HCT116 (cell line): Measurements from ENCODE around the gene TRPM3. TPM values are rescaled to one million over a fixed set of nuclear protein-coding genes. Genes with fewer than 3 reads are reported as not detected.

ENCODE experiments used
- ATAC-seq: fragments of 200-7000 bp; cut with Tn5 transposase; 2 replicates; pipeline ENCODE4 v1.9.1; 2020; ENCODE audit warnings: mild to moderate bottlenecking, moderate library complexity
- BruUV-seq: library from RNA; stranded (reverse); fragments of 400-500 nt; replicated peaks from 2 replicates; lab custom pipeline; 2021; lab: Mats Ljungman, UMichigan
- CTCF ChIA-PET: fragments of 300-600 bp; sonication (Branson Sonifier 250); formaldehyde crosslinking; loops from one replicate; lab custom pipeline; 2021; ENCODE audit warnings: antibody characterized with exemption; lab: Charles Lee
- POLR2A ChIA-PET: fragments of 300-600, 350-600 bp; sonication (Branson Sonifier 250); formaldehyde crosslinking; loops from one replicate; lab custom pipeline; 2021; ENCODE audit warnings: antibody characterized with exemption; lab: Charles Lee
- RAD21 ChIA-PET, 2 experiments: fragments of 300-600 bp; sonication (Branson Sonifier 250); formaldehyde crosslinking; loops; one replicate each; lab custom pipeline; 2023; ENCODE audit warnings: low total read pairs in 2 of 2; ENCODE audit not compliant: uncharacterized antibody in 2 of 2, unreplicated experiment in 2 of 2, low non-redundant PET in 1 of 2; lab: Charles Lee
- DNase-seq: peaks from one replicate; pipeline ENCODE4 v3.0.0-alpha.2; 2010; ENCODE audit warnings: low read depth, low spot score
- H2AFZ ChIP-seq: fragments of 200-600 bp; shearing (Covaris generic), sonication (generic); 2 replicates; pipeline ENCODE4 v1.6.1; 2017; ENCODE audit warnings: low read depth, mixed run types, mixed read lengths, antibody characterized with exemption, low read length; ENCODE audit not compliant: poor library complexity, severe bottlenecking
- H3K27ac ChIP-seq: 2 replicates; pipeline ENCODE4 v1.5.1; 2012; ENCODE audit warnings: low read depth, low read length
- H3K27me3 ChIP-seq: fragments of 200-600 bp; sonication (generic); 2 replicates; pipeline ENCODE4 v1.6.1; 2016; ENCODE audit warnings: mixed run types, low read length, mixed read lengths; ENCODE audit not compliant: insufficient read depth
- H3K36me3 ChIP-seq, 2 experiments: fragments of 200-500 bp in 1 of 2; fragments of 200-600 bp in 1 of 2; sonication (Bioruptor generic) in 1 of 2; sonication (generic) in 1 of 2; 2 replicates each; pipeline versions ENCODE4 v1.5.1 to v1.6.1; 2014 to 2016; ENCODE audit warnings: low read length in 2 of 2, inconsistent platforms in 1 of 2, mixed read lengths in 1 of 2, mixed run types in 1 of 2; ENCODE audit not compliant: insufficient read depth in 2 of 2, control insufficient read depth in 1 of 2
- H3K4me1 ChIP-seq, 2 experiments: fragments of 200-600 bp in 1 of 2; sonication (generic) in 1 of 2; 2 replicates each; pipeline versions ENCODE4 v1.5.1 to v1.6.1; 2012 to 2017; ENCODE audit warnings: low read length in 2 of 2, inconsistent platforms in 1 of 2, mild to moderate bottlenecking in 1 of 2, mixed read lengths in 1 of 2, mixed run types in 1 of 2, moderate library complexity in 1 of 2; ENCODE audit not compliant: insufficient read depth in 2 of 2, control insufficient read depth in 1 of 2
- H3K4me2 ChIP-seq: fragments of 200-600 bp; sonication (generic); 2 replicates; pipeline ENCODE4 v1.6.1; 2017; ENCODE audit warnings: mixed run types, low read length, mixed read lengths
- H3K4me3 ChIP-seq, 2 experiments: fragments of 200-600 bp in 1 of 2; sonication (generic) in 1 of 2; replicated peaks in 1 of 2; 2 replicates each; pipeline ENCODE4 v1.5.1; 2011 to 2016; ENCODE audit warnings: low read length in 2 of 2, control low read depth in 1 of 2, low read depth in 1 of 2, mild to moderate bottlenecking in 1 of 2, mixed read lengths in 1 of 2, mixed run types in 1 of 2
- H3K79me2 ChIP-seq: fragments of 200-600 bp; sonication (generic); 2 replicates; pipeline ENCODE4 v1.6.1; 2017; ENCODE audit warnings: mild to moderate bottlenecking, mixed run types, low read length, moderate library complexity, mixed read lengths; ENCODE audit not compliant: insufficient read depth
- H3K9ac ChIP-seq: fragments of 200-600 bp; sonication (generic); 2 replicates; pipeline ENCODE4 v1.6.1; 2016; ENCODE audit warnings: low read length, mixed read lengths
- H3K9me2 ChIP-seq: fragments of 200-600 bp; sonication (generic), shearing (Covaris generic); 2 replicates; pipeline ENCODE4 v1.6.1; 2017; ENCODE audit warnings: mixed run types, mild to moderate bottlenecking, moderate library complexity; ENCODE audit not compliant: insufficient read depth
- H3K9me3 ChIP-seq, 2 experiments: fragments of 200-500 bp in 1 of 2; fragments of 200-600 bp in 1 of 2; sonication (Bioruptor generic) in 1 of 2; sonication (generic) in 1 of 2; 2 replicates each; pipeline ENCODE4 v1.6.1; 2014 to 2017; ENCODE audit warnings: low read length in 2 of 2, mixed read lengths in 2 of 2, inconsistent platforms in 1 of 2, low read depth in 1 of 2, mild to moderate bottlenecking in 1 of 2, mixed run types in 1 of 2, moderate library complexity in 1 of 2; ENCODE audit not compliant: control insufficient read depth in 1 of 2, insufficient read depth in 1 of 2
- H4K20me1 ChIP-seq: fragments of 200-600 bp; sonication (generic), shearing (Covaris generic); 2 replicates; pipeline ENCODE4 v1.6.1; 2017; ENCODE audit warnings: mixed run types, mild to moderate bottlenecking, moderate library complexity; ENCODE audit not compliant: insufficient read depth
- CBX3 ChIP-seq: IDR thresholded peaks from 2 replicates; pipeline ENCODE4 v1.6.1; 2012; ENCODE audit warnings: low read depth
- CEBPB ChIP-seq: IDR thresholded peaks from 2 replicates; pipeline ENCODE4 v1.6.1; 2012; ENCODE audit warnings: low read depth
- ELF1 ChIP-seq: IDR thresholded peaks from 2 replicates; pipeline ENCODE4 v1.6.1; 2012; ENCODE audit warnings: low read depth, borderline replicate concordance
- POLR2A ChIP-seq: IDR thresholded peaks from 2 replicates; pipeline ENCODE4 v1.7.0; 2011; ENCODE audit warnings: borderline replicate concordance; ENCODE audit not compliant: insufficient read depth, insufficient read length; ENCODE audit errors: extremely low read depth
- SIN3A ChIP-seq: IDR thresholded peaks from 2 replicates; pipeline ENCODE4 v1.6.1; 2012; ENCODE audit warnings: low read depth
- YY1 ChIP-seq: IDR thresholded peaks from 2 replicates; pipeline ENCODE4 v1.6.1; 2011; ENCODE audit warnings: low read length, low read depth, moderate library complexity, mild to moderate bottlenecking; ENCODE audit not compliant: insufficient replicate concordance; ENCODE audit errors: extremely low read depth
- ZNF274 ChIP-seq: fragments of 200-500 bp; sonication (Bioruptor generic); IDR thresholded peaks from 2 replicates; pipeline ENCODE4 v1.6.1; 2014; ENCODE audit warnings: mild to moderate bottlenecking, low read depth, low read length, inconsistent platforms
- intact Hi-C: fragments of 100-400 bp; cut with micrococcal nuclease; formaldehyde crosslinking; loops from 2 replicates; pipeline ENCODE4 v1.10.0; 2022
- total RNA-seq: library from RNA; stranded (reverse); gene quantifications from one replicate; pipeline ENCODE4 v1.2.1, GENCODE V29; 2021; ENCODE audit not compliant: unreplicated experiment
- TF ChIP-seq, protein P1 (sequence below), 3 experiments: fragments of 200-600 bp in 1 of 3; sonication (generic) in 1 of 3; IDR thresholded peaks in 2 of 3; conservative IDR thresholded peaks in 1 of 3; 2 replicates each; pipeline ENCODE4 v1.5.1; 2012 to 2017; ENCODE audit warnings: low read depth in 2 of 3, low read length in 2 of 3, antibody characterized with exemption in 1 of 3, borderline replicate concordance in 1 of 3, control low read depth in 1 of 3, mild to moderate bottlenecking in 1 of 3, mixed read lengths in 1 of 3, mixed run types in 1 of 3, moderate library complexity in 1 of 3; ENCODE audit not compliant: insufficient read depth in 1 of 3
- TF ChIP-seq, protein P2 (sequence below): IDR thresholded peaks from 2 replicates; pipeline ENCODE4 v1.6.1; 2012; ENCODE audit warnings: low read depth
- TF ChIP-seq, protein P3 (sequence below): IDR thresholded peaks from 2 replicates; pipeline ENCODE4 v1.6.1; 2011; ENCODE audit warnings: mild to moderate bottlenecking, low read length, moderate library complexity; ENCODE audit not compliant: insufficient replicate concordance; ENCODE audit errors: extremely low read depth

Gene TRPM3
- total RNA-seq, 1 experiment from 2014 or later = not detected

- H3K9me2 ChIP-seq = no peaks in the 10 kb centered on the region
- H3K36me3 ChIP-seq = no peaks in the 10 kb centered on the region
- no peaks in the 10 kb centered on the region for H4K20me1 ChIP-seq
- H3K9me3 ChIP-seq = no peaks in the 10 kb centered on the region
- TF ChIP-seq, protein P1, sequence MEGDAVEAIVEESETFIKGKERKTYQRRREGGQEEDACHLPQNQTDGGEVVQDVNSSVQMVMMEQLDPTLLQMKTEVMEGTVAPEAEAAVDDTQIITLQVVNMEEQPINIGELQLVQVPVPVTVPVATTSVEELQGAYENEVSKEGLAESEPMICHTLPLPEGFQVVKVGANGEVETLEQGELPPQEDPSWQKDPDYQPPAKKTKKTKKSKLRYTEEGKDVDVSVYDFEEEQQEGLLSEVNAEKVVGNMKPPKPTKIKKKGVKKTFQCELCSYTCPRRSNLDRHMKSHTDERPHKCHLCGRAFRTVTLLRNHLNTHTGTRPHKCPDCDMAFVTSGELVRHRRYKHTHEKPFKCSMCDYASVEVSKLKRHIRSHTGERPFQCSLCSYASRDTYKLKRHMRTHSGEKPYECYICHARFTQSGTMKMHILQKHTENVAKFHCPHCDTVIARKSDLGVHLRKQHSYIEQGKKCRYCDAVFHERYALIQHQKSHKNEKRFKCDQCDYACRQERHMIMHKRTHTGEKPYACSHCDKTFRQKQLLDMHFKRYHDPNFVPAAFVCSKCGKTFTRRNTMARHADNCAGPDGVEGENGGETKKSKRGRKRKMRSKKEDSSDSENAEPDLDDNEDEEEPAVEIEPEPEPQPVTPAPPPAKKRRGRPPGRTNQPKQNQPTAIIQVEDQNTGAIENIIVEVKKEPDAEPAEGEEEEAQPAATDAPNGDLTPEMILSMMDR (IDR thresholded peaks at IDR 0.05 in 2 of 3, conservative IDR thresholded peaks at IDR 0.05 in 1 of 3; ENCODE audit: borderline replicate concordance in 1 of 3, insufficient read depth in 1 of 3, low read depth in 2 of 3, low read length in 2 of 3) = no peak
- TF ChIP-seq, protein P2, sequence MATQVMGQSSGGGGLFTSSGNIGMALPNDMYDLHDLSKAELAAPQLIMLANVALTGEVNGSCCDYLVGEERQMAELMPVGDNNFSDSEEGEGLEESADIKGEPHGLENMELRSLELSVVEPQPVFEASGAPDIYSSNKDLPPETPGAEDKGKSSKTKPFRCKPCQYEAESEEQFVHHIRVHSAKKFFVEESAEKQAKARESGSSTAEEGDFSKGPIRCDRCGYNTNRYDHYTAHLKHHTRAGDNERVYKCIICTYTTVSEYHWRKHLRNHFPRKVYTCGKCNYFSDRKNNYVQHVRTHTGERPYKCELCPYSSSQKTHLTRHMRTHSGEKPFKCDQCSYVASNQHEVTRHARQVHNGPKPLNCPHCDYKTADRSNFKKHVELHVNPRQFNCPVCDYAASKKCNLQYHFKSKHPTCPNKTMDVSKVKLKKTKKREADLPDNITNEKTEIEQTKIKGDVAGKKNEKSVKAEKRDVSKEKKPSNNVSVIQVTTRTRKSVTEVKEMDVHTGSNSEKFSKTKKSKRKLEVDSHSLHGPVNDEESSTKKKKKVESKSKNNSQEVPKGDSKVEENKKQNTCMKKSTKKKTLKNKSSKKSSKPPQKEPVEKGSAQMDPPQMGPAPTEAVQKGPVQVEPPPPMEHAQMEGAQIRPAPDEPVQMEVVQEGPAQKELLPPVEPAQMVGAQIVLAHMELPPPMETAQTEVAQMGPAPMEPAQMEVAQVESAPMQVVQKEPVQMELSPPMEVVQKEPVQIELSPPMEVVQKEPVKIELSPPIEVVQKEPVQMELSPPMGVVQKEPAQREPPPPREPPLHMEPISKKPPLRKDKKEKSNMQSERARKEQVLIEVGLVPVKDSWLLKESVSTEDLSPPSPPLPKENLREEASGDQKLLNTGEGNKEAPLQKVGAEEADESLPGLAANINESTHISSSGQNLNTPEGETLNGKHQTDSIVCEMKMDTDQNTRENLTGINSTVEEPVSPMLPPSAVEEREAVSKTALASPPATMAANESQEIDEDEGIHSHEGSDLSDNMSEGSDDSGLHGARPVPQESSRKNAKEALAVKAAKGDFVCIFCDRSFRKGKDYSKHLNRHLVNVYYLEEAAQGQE = no peak
- BruUV-seq = no TSS peak
- no peak for ATAC-seq
- no peak overlapping the region for H3K4me2 ChIP-seq
- intact Hi-C loops = no loop called here
- no peak for DNase-seq
- H3K79me2 ChIP-seq = no peaks in the 10 kb centered on the region
- no peak overlapping the region for H2AFZ ChIP-seq
- RAD21 ChIA-PET = no interaction called here
- H3K9ac ChIP-seq = no peak overlapping the region
- H3K27ac ChIP-seq = no peak overlapping the region
- H3K4me3 ChIP-seq = no peak overlapping the region
- H3K27me3 ChIP-seq = peaks cover 44% of the 10 kb centered on the region
- POLR2A ChIA-PET = no interaction called here
- no peaks in the 10 kb centered on the region for H3K4me1 ChIP-seq
- CTCF ChIA-PET = no interaction called here
Measured at GRCh38 chr9:70941191-70941590, 180.2 kb downstream of the TRPM3 start.

DNA sequence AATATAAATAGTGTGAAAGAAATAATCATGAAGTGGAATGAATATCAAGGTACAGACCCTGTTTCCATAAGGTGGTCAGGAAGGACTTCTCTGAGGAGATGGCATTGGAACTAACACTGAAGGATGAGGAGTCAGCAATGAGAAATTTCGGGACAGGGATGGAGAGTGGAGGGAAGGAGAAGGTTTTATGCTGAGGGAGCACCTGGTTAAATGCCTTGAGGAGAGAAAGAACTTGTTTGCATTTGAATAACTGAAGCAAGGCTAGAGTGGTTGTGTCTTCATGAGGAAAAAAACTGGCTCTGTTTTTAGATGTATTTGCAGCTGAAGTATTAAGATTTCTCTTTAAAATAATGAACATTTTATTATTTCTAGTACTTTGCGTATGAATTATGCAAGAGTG is 180.8 kb downstream of the TRPM3 start:
- ATAC-seq = no peak
- Histone ChIP-seq H3K27ac (no peak overlapping the region), H3K4me2 (no peak overlapping the region), H3K4me1 (no peaks in the 10 kb centered on the region), H3K79me2 (no peaks in the 10 kb centered on the region), H3K27me3 (peaks cover 40% of the 10 kb centered on the region), H3K9me3 (no peaks in the 10 kb centered on the region), H3K36me3 (no peaks in the 10 kb centered on the region), H2AFZ (no peak overlapping the region), H3K9me2 (no peaks in the 10 kb centered on the region), H4K20me1 (no peaks in the 10 kb centered on the region), H3K9ac (no peak overlapping the region), H3K4me3 (no peak overlapping the region)
- intact Hi-C loops = no loop called here
- ChIA-PET RAD21 (no interaction called here), CTCF (no interaction called here), POLR2A (no interaction called here)
- DNase-seq = no peak
- no TSS peak for BruUV-seq
- TF ChIP-seq, protein P3, sequence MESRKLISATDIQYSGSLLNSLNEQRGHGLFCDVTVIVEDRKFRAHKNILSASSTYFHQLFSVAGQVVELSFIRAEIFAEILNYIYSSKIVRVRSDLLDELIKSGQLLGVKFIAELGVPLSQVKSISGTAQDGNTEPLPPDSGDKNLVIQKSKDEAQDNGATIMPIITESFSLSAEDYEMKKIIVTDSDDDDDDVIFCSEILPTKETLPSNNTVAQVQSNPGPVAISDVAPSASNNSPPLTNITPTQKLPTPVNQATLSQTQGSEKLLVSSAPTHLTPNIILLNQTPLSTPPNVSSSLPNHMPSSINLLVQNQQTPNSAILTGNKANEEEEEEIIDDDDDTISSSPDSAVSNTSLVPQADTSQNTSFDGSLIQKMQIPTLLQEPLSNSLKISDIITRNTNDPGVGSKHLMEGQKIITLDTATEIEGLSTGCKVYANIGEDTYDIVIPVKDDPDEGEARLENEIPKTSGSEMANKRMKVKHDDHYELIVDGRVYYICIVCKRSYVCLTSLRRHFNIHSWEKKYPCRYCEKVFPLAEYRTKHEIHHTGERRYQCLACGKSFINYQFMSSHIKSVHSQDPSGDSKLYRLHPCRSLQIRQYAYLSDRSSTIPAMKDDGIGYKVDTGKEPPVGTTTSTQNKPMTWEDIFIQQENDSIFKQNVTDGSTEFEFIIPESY = no peak
- no peak for TF ChIP-seq CEBPB
- no peak for TF ChIP-seq CBX3
- TF ChIP-seq YY1 = no peak
- TF ChIP-seq SIN3A = no peak
- no peak for TF ChIP-seq POLR2A
- TF ChIP-seq ZNF274 = no peak
- TF ChIP-seq ELF1 = no peak
